CD4-positive, alpha-beta T cell treated with Interferon alpha-2 for 1 hour (primary cell): ENCODE measurements around the gene GPR160.
A peak's percentile ranks its signal among the peaks of the same experiment; 100 is the strongest.

ENCODE experiments used
- DNase-seq, 2 donors: peaks; one replicate each; pipeline ENCODE4 v3.0.0-alpha.2; 2020 to 2022

Gene GPR160

GRCh38 chr3:170128259-170128976, 90.6 kb downstream of the GPR160 start:
- peak in 1 of 2 donors; percentile 9 for DNase-seq

- no peak for DNase-seq
Measured at GRCh38 chr3:170128977-170129431, 91.2 kb downstream of the GPR160 start.

- DNase-seq, result no peak
Measured at GRCh38 chr3:170130532-170130931, 92.7 kb downstream of the GPR160 start.

GRCh38 chr3:170132335-170132734, 94.5 kb downstream of the GPR160 start:
- DNase-seq, result no peak
